GM12864 (cell line): ENCODE data around the gene BRD4.

Experiments used
- DNase-seq: peaks from one replicate; pipeline ENCODE4 v3.0.0-alpha.2; 2011; ENCODE audit warnings: low read depth
- H3K4me3 ChIP-seq: 2 replicates; pipeline ENCODE4 v1.5.1; 2011; ENCODE audit warnings: mild to moderate bottlenecking, low read depth, low read length, control low read depth
- TF ChIP-seq, protein P1 (sequence below): IDR thresholded peaks from 2 replicates; pipeline ENCODE4 v1.5.1; 2011; ENCODE audit warnings: low read depth, mild to moderate bottlenecking, moderate library complexity, low read length, control low read depth, inconsistent platforms; ENCODE audit errors: missing control alignments

BRD4 gene

DNA sequence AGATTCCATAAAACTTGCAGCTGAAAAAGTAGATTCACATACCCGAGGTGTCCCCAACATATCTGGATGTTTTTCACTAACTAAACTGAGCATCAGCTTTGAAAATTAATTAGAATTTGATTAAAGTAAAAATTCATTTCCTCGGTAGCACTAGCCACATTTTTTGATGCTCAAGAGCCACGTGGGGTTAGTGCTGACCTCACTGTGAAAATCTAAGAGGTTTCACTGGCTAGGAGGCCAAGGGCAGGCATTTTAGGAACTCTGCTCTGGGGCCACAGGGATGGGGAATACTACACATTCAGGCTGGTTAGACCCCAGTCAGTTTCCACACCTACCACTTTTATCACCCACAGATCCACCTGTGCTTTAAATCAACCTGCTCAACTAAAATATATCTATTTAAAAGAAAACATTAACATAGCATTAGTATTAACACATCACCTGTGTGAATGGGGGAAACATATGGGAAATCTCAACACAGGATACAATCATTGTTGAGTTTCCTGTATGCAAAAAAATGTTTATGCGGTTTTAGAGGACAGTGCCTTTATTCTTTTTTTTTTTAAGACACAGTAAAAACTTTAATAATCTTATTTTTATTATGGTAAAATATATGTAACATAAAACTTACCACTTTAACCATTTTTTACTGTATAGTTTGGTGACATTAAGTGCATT is 45.5 kb downstream of the BRD4 start:
- TF ChIP-seq, protein P1, sequence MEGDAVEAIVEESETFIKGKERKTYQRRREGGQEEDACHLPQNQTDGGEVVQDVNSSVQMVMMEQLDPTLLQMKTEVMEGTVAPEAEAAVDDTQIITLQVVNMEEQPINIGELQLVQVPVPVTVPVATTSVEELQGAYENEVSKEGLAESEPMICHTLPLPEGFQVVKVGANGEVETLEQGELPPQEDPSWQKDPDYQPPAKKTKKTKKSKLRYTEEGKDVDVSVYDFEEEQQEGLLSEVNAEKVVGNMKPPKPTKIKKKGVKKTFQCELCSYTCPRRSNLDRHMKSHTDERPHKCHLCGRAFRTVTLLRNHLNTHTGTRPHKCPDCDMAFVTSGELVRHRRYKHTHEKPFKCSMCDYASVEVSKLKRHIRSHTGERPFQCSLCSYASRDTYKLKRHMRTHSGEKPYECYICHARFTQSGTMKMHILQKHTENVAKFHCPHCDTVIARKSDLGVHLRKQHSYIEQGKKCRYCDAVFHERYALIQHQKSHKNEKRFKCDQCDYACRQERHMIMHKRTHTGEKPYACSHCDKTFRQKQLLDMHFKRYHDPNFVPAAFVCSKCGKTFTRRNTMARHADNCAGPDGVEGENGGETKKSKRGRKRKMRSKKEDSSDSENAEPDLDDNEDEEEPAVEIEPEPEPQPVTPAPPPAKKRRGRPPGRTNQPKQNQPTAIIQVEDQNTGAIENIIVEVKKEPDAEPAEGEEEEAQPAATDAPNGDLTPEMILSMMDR: no peak
- H3K4me3 ChIP-seq: no peak overlapping the region; the same call in 1 of the 2 replicates

DNA sequence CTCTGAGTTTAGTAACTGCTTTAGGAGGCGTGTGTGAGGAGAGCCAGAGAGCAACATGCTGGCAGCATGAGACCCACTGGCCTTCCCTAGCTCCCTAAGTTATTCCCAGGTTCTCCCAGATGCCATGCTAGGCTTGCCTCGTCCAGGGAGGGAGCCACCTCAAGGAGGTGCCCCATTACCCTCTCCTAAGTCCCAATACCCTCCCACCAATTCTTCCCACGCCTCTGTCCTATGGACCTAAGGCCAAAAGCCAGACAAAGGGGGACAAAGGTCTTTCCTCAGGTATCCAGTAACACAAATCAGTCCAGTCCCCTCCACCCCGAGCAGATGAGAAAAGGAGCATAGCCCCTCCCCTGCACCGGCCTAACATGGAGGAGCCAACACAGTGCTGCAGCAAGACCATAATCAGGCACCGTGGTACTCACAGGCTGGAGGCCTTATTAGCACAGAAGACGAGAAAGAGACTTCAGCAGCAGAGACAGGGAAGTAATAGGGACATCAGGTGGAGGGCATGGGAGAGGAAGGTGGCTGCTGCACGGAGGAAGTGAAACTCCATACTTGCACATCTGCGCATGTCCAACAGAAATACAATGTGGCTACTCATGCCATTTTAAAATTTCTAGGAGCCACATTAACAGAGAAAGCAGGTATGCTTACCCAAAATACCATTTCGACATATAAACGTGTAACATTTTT is 46.3 kb downstream of the BRD4 start:
- DNase-seq: peak; percentile 76
- H3K4me3 ChIP-seq: peak overlapping the region; percentile 25
- TF ChIP-seq, protein P1: no peak

More for the DNA sequence above, 45.5 kb downstream of the BRD4 start:
- DNase-seq: no peak

DNA sequence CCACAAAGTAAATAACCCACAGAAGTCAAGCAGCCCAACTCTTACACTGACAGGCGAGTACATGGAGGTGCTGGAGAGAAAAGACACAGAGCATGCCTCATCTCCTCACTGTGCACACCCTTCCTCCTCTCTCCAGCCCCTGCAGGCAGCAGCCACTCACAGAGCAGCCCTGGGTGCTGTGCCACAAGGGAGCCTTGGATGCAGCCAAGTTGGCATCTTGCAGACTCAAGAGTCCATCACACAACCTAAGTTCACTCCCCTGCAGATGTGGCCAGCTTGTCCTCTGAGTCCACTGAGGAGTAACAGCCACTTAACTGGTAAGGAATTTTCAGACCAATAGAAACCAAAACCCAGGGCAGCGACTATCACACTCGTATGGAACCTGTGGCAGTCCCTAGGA is 47.4 kb downstream of the BRD4 start:
- no peak overlapping the region for H3K4me3 ChIP-seq
- no peak for DNase-seq
- TF ChIP-seq, protein P1: no peak

DNA sequence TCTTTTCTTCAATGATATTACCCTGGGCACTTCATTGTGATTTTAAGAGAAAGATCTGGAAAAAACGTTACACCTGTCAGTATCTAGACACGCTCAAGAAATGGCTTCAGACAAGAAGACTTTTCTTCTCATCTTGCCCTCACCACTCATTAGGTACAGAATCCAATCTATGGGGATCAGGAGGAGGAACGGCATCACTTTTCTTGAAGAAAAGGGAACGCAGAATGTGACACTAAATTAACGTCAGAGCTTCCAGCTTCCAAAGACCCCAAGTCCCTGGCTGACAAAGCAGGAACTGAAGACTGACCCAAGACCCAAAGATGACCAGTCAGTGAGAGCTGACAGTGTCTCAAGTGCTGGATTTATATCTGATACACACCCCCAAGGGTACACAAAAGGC is 48.2 kb downstream of the BRD4 start:
- no peak for DNase-seq
- TF ChIP-seq, protein P1: no peak
- no peak overlapping the region for H3K4me3 ChIP-seq

DNA sequence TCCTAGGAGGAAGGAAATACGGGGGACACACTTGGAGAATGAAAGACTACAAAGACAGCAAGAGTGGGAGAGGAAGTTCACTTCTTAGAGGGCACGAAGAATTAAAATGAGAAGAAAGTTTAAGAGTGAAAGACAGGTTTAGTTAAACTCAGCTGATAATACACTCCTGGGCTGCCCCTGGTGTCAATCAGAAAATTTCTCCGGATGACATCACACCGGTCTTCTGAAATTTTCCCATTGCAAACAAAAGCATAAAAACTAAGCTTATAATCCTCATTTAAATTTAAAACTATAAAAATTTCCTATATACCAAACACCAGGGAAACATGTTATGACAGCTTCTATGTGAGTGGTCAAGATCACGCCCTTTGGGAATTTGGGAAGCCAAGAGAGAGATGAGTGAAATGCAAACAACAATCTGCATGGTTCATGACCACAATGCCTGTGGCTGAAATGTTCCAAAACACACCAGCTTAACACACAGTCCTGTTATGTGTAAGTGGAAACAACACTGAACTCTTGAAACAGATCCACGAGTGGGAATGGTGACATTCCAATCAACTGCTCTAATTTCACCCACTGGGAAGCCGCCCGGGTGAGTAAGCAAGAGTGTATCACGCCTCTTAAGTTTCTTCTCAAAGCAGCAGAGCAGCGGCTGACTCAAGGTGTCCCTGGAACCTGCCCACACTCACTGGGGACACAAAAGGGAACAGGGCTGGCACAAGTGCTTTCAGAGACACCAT is 49.0 kb downstream of the BRD4 start:
- no peak overlapping the region for H3K4me3 ChIP-seq
- TF ChIP-seq, protein P1: no peak
- no peak for DNase-seq

DNA sequence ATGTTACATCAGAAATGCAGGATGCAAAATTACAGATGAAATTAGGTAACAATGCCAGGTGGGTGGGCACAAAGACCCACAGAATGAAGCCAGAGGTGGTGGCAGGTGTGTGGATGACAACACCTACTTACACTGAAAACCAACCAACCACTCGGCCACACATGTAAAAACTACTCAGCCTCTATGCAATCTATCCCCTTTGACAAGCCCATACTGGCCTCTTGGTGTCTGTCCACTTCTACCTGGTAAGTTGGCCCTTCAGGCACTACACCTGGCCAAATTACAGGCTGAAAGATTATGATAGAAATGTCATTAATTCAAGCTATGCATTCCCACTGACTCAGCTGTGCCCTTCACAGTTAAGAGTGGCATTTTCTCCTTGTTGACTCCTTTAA is 50.0 kb downstream of the BRD4 start:
- no peak for DNase-seq
- TF ChIP-seq, protein P1: no peak
- no peak overlapping the region for H3K4me3 ChIP-seq
